ENCODE results near the gene PFDN4.
"Not testable (repeated sequence)": the region's sequence is repeated elsewhere in the genome, so short reads cannot be mapped to it uniquely, and the experiment has no call there.

Gene PFDN4

GRCh38 chr20:54227751-54228150, 19.9 kb downstream of the PFDN4 start:
- no peak for DNase-seq

GRCh38 chr20:54228841-54229240, 21.0 kb downstream of the PFDN4 start:
- DNase-seq, result no peak

GRCh38 chr20:54229566-54230160, 21.8 kb downstream of the PFDN4 start:
- DNase-seq, result no peak

- no peak for DNase-seq
These were observed 23.1 kb downstream of the PFDN4 start for GRCh38 chr20:54231036-54231435.

GRCh38 chr20:54234991-54235390, 27.1 kb downstream of the PFDN4 start:
- no peak for DNase-seq

GRCh38 chr20:54237116-54237943, 29.4 kb downstream of the PFDN4 start:
- no peak for DNase-seq

- DNase-seq, result no peak
These were observed 36.2 kb downstream of the PFDN4 start for GRCh38 chr20:54244113-54244512.

GRCh38 chr20:54248705-54249104, 40.8 kb downstream of the PFDN4 start:
- DNase-seq, result not testable (repeated sequence)

GRCh38 chr20:54250691-54251090, 42.8 kb downstream of the PFDN4 start:
- no peak for DNase-seq

- no peak for DNase-seq
These were observed 43.2 kb downstream of the PFDN4 start for GRCh38 chr20:54251096-54251495.

GRCh38 chr20:54254596-54254995, 46.7 kb downstream of the PFDN4 start:
- DNase-seq, result no peak

GRCh38 chr20:54255157-54255556, 47.3 kb downstream of the PFDN4 start:
- DNase-seq, result no peak

GRCh38 chr20:54256202-54256601, 48.3 kb downstream of the PFDN4 start:
- no peak for DNase-seq

- no peak for DNase-seq
These were observed 49.4 kb downstream of the PFDN4 start for GRCh38 chr20:54257071-54257816.

GRCh38 chr20:54260116-54260515, 52.2 kb downstream of the PFDN4 start:
- no peak for DNase-seq

- no peak for DNase-seq
These were observed 54.8 kb downstream of the PFDN4 start for GRCh38 chr20:54262671-54263070.

- no peak for DNase-seq
These were observed 55.3 kb downstream of the PFDN4 start for GRCh38 chr20:54263116-54263690.

GRCh38 chr20:54265791-54266190, 57.9 kb downstream of the PFDN4 start:
- DNase-seq, result not testable (repeated sequence)

- DNase-seq, result no peak
These were observed 59.0 kb downstream of the PFDN4 start for GRCh38 chr20:54266844-54267243.

- no peak for DNase-seq
These were observed 59.7 kb downstream of the PFDN4 start for GRCh38 chr20:54267483-54268003.

GRCh38 chr20:54268941-54269340, 61.1 kb downstream of the PFDN4 start:
- DNase-seq, result no peak

Data from NCI-H1105 treated with DMSO at 0.1 percent for 48 hours (cell line).